HG03571 (cell line): Measurements from ENCODE around the gene LRRC25.

Experiments used
- ATAC-seq: cut with Tn5 transposase; IDR thresholded peaks from one replicate; pipeline ENCODE4 v1.9.1; 2021; ENCODE audit not compliant: unreplicated experiment

Gene LRRC25

GRCh38 chr19:18424890-18425514 lies 27.6 kb upstream of the LRRC25 start:
- no peak for ATAC-seq

- ATAC-seq, result no peak
These were observed 26.9 kb upstream of the LRRC25 start for GRCh38 chr19:18424122-18424889.

DNA sequence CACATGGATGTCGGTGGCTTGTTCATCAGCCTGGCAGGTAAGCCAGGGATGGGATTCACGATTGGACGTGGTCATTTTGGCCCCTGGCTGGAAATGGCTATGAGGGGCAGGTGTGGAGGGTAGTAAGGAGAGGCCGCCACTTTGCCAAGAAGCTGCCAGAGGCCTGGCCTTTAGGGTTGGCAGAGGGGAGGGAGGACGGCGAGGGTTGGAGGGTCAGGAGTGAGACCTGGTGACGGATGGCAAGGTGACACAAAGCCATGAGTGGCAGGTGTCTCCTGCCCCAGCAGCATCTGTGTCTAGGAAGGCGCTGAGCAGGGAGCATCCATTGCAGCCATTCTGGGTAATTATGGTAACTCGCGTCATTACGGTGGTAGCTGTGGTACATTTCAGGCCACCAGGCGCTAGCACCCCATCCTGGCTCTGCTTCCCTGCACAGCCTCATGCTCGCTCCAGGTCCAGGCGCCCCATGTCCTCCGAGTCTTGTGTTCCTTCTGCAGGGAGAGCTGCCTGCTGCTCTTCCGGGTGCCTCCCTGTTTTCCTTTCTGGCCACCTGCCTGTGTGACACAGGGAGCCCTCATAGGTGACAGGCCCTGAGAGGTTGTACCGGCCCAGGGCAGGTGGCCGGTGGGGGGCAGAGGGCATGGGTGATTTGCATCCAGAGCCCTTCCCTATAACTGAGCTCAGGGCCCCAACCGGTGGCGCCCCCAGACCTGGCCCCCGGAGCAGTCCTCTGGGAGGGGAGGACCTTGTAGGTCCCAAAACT lies 26.0 kb upstream of the LRRC25 start:
- ATAC-seq, result no peak

DNA sequence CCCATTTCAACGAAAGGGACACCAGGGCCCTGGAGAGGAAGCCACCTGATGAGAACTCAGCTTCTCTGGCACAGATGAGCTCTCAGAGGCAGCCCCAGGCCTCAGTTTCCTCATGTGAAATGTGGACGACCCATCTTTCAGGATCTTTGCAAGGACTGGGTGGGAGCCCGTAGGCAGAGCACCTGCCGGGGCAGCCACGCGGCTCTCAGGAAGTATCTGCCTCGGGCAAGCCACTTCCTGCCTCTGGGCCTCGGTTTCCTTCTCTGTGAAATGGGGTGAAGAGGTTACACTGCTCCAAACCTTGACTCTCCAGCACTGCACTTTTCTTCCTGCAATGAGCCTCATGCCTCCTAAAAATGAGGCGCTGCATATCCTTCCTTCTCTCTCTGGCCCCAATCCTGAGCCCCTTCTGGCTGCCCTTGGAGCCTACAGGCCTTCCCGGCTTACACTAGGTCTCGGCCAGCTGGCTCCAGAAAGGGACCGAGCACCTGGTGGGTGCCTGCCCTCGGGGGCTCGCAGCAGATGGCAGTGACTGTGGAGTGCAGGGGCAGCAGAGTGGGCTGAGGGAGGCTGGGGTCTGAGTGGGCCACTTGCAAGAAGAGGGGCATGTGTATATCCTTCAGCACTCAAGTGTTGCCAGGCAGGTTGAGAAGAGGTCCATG lies 25.2 kb upstream of the LRRC25 start:
- no peak for ATAC-seq

- ATAC-seq, result no peak
These were observed 24.0 kb upstream of the LRRC25 start for GRCh38 chr19:18421371-18421959.

DNA sequence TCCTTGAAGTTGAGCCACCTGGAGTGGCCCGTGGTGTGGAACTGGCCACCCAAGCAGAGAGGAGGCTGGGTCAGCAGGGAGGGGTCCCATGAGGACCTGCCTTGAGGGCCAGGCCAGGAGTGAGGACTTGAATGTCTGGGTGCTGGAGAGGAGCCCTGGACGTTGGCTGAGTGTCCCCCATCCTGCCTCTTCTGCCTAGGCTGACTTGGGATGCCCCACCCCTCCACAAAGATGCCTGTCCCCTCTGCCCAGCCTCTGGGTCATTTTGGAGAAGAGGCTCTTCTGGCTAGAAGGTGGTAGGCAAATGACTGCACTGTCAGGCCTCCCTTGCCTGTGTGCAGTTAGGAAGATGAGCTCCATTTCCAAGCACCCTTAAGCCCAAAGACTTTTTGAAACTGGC lies 23.5 kb upstream of the LRRC25 start:
- ATAC-seq, result no peak

- no peak for ATAC-seq
These were observed 22.5 kb upstream of the LRRC25 start for GRCh38 chr19:18419699-18420460.

GRCh38 chr19:18419195-18419698 lies 21.8 kb upstream of the LRRC25 start, which contains the start of gene SSBP4:
Gene SSBP4, plus strand, starts transcription at chr19:18419398. Its CDS starts 251 bp downstream, at chr19:18419649.
- ATAC-seq, result peak; percentile 31

DNA sequence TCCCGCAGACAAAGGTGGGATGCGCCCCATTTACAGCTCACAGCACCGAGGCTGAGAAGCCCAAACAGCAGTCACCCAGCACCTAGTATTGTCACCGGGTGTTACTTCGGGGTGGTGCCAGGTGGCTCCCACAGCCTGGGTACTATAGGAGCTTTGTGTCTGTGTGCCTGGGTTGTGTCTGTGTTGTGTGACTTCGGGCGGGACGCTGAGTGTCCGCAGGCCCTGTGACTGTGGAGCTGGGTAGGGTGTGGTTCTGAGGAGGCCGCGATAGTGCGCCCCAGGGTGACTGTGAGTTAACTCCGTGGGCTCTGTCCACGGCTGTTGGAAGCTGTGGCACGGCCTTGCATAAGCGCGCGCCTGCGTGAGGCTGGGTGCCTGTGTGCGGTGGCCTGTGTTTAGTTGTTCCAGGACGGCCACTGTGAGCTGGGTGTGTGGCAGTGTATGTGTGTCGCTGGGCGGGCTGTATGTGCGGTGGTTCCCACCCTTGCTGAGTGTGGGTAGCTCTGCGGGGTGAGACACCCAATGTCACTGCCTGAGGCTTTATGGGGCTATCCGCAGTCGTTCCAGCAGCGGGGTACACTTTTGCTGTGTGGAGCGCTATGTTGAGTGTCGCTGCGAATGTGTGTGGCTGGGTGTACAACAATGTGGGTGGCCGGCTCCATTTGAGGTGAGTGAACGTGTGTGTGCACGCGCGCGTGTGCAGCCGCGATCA lies 21.2 kb upstream of the LRRC25 start:
- ATAC-seq, result no peak

DNA sequence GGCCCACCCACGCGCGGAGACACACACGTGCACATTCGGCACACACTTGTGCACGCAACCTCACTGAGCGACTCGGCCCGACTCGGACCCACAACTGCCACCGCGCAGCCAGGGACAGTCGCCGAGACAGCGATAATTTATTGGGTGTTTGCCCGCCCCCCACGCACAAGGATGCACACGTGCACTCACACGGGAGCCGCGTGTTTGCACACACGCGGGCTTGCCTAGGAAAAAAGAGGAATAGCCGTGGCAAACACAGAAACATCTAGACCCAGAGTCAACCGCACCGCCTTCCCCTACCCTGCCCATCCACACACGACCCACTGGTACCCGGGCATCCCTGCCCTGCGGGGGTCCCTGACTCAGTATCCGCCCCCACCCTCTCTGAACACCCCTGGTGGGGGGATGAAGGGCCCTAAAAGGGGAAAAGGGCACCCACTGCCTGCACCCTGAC lies 20.6 kb upstream of the LRRC25 start:
- no peak for ATAC-seq

DNA sequence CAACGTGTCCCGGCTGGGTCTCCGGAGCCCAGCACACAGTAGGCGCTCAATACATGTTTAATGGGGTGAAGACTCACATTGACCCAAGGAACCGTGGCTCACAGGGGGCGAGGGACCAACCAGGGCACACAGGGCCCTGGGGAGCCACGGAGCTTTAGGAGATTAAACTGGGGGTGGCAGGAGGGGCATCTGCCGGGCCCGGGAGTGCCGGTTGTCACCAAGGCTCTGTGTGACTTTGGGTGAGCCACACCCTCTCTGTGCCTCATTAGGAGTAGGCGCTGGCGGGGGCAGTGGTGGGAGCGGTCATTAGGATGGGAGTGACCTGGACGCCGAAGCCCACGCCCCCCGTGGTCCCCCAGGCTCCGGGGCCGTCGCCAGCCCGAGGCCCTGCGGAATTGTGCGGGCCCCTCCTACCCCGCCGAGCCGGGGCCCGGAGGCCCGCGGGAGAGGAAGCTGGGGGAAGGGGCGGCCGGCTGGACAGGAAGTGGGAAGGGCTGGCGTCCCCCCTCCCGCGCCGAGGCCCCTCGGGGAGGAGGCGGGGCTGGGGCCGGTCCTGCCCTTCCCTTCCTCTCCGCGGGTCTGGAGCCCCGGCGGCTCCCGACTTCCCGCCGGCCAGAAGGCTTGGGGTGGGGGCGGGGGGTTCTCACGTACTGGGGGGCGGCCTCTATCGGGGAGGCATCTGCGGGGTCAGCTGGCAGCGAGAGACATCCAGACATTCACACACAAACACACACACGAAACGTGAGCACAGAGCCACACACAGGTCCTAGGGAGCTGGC lies 20.0 kb upstream of the LRRC25 start:
- no peak for ATAC-seq

- ATAC-seq, result no peak
These were observed 19.4 kb upstream of the LRRC25 start for GRCh38 chr19:18416778-18417249.

DNA sequence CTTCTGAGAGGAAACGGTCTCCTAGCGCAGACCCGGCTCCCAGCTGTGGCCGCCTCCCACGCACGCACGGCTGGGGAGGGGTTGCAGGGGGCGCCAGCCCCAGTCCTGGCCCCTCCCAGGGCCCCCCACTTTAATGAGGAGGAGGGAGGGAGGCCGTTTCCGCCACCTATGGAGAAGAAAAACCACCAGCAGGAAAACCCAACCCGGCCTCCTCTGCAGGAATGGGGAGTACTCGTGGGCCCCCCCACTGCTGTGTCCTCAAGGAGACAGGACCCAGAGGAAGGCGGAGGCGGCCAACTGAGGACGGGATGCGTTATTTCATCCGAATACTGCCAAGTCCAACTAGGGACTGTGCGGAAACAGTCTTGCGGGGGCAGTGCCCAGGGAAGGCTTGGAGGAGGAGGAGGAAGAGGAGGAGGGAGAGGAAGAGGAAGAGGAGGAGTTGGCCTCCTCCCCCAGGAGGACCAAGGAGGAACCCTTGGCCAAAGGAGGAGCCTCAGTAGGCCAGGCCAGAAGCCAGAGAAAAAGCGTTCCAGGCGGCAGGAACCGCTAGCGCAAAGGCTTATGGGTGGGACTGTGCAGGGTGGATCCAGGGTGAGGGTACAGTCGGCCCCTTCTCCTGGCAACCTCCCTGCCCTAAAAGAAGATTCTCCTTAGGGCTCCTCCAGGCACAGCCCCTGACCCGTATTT lies 17.9 kb upstream of the LRRC25 start:
- ATAC-seq, result no peak

- ATAC-seq, result no peak
These were observed 17.2 kb upstream of the LRRC25 start for GRCh38 chr19:18414504-18415177.

GRCh38 chr19:18412610-18413239 lies 15.3 kb upstream of the LRRC25 start:
- no peak for ATAC-seq

GRCh38 chr19:18408053-18408476 lies 10.6 kb upstream of the LRRC25 start:
- peak; percentile 70 for ATAC-seq

GRCh38 chr19:18406749-18407148 lies 9.3 kb upstream of the LRRC25 start:
- no peak for ATAC-seq
